ENCODE data around the gene HAPLN3.
"Not testable (repeated sequence)": the region's sequence is repeated elsewhere in the genome, so short reads cannot be mapped to it uniquely, and the experiment has no call there.

HAPLN3 gene

GRCh38 chr15:88894819-88895767 is at the start of gene HAPLN3:
Gene HAPLN3, minus strand, starts transcription at chr15:88895544. Its CDS starts 8,246 bp downstream, at chr15:88887298.
- Mint-ChIP-seq H3K27me3 (ENCODE audit: low read depth, poor library complexity) (peaks cover 7% of the 10 kb centered on the region), H3K4me3 (peak within 1 kb of the TSS; percentile 81), H3K27ac (peak within 1 kb of the TSS; percentile 99), H3K4me1 (peaks cover 39% of the 10 kb centered on the region), H3K9me3 (no peaks in the 10 kb centered on the region), H3K36me3 (ENCODE audit: low read depth) (peaks cover 7% of the 10 kb centered on the region)
- no peak for TF ChIP-seq CTCF (IDR thresholded peaks at IDR 0.05)
- DNase-seq = peak; percentile 49

- Mint-ChIP-seq H3K9me3 (peaks cover 33% of the 10 kb centered on the region), H3K27ac (no peak overlapping the region), H3K4me3 (no peak overlapping the region)
These were observed 44.8 kb upstream of the HAPLN3 start for GRCh38 chr15:88940110-88940675.

GRCh38 chr15:88939486-88939806 is 44.1 kb upstream of the HAPLN3 start:
- Mint-ChIP-seq H3K4me1 (peaks cover 6% of the 10 kb centered on the region), H3K27me3 (ENCODE audit: low read depth, poor library complexity) (no peaks in the 10 kb centered on the region), H3K9me3 (peaks cover 40% of the 10 kb centered on the region), H3K27ac (no peak overlapping the region), H3K36me3 (ENCODE audit: low read depth) (peaks cover 11% of the 10 kb centered on the region), H3K4me3 (no peak overlapping the region)
- no peak for DNase-seq
- no peak for TF ChIP-seq CTCF (IDR thresholded peaks at IDR 0.05)

More at GRCh38 chr15:88940110-88940675, 44.8 kb upstream of the HAPLN3 start:
- no peak for DNase-seq
- no peak for TF ChIP-seq CTCF (IDR thresholded peaks at IDR 0.05)
- H3K36me3 Mint-ChIP-seq (ENCODE audit: low read depth) = peaks cover 11% of the 10 kb centered on the region
- peaks cover 6% of the 10 kb centered on the region for H3K4me1 Mint-ChIP-seq
- no peaks in the 10 kb centered on the region for H3K27me3 Mint-ChIP-seq (ENCODE audit: low read depth, poor library complexity)

- H3K4me3 Mint-ChIP-seq = no peak overlapping the region
- peaks cover 6% of the 10 kb centered on the region for H3K4me1 Mint-ChIP-seq
- H3K27ac Mint-ChIP-seq = no peak overlapping the region
- H3K9me3 Mint-ChIP-seq = peaks cover 45% of the 10 kb centered on the region
- H3K36me3 Mint-ChIP-seq (ENCODE audit: low read depth) = peaks cover 15% of the 10 kb centered on the region
- H3K27me3 Mint-ChIP-seq (ENCODE audit: low read depth, poor library complexity) = no peaks in the 10 kb centered on the region
- DNase-seq = no peak
- no peak for TF ChIP-seq CTCF (IDR thresholded peaks at IDR 0.05)
These were observed 43.6 kb upstream of the HAPLN3 start for GRCh38 chr15:88938802-88939485.

- H3K27me3 Mint-ChIP-seq (ENCODE audit: low read depth, poor library complexity); H3K36me3 Mint-ChIP-seq (ENCODE audit: low read depth); H3K4me3 Mint-ChIP-seq; DNase-seq; H3K27ac Mint-ChIP-seq: not testable (repeated sequence)
- Mint-ChIP-seq H3K9me3 (peaks cover 54% of the 10 kb centered on the region), H3K4me1 (peaks cover 12% of the 10 kb centered on the region)
These were observed 39.1 kb upstream of the HAPLN3 start for GRCh38 chr15:88934449-88934848.

- Mint-ChIP-seq H3K36me3 (ENCODE audit: low read depth) (peaks cover 6% of the 10 kb centered on the region), H3K4me1 (peaks cover 12% of the 10 kb centered on the region), H3K4me3 (no peak overlapping the region), H3K27ac (no peak overlapping the region), H3K27me3 (ENCODE audit: low read depth, poor library complexity) (peaks cover 7% of the 10 kb centered on the region), H3K9me3 (peaks cover 69% of the 10 kb centered on the region)
- no peak for TF ChIP-seq CTCF (IDR thresholded peaks at IDR 0.05)
- no peak for DNase-seq
These were observed 37.6 kb upstream of the HAPLN3 start for GRCh38 chr15:88932875-88933330.
